Progenitor cell of endocrine pancreas (in vitro differentiated cells): ENCODE measurements around the gene FXYD2. TPM values are rescaled to one million over a fixed set of nuclear protein-coding genes. Genes with fewer than 3 reads are reported as not detected.
"Not testable (repeated sequence)": the region's sequence is repeated elsewhere in the genome, so short reads cannot be mapped to it uniquely, and the experiment has no call there.

Source experiments
- DNase-seq: peaks from one replicate; pipeline ENCODE4 v3.0.0; 2021; ENCODE audit warnings: low spot score; ENCODE audit not compliant: unreplicated experiment
- H3K27ac Mint-ChIP-seq: 2 replicates; pipeline ENCODE4 v1.8.0; 2021; ENCODE audit warnings: mild to moderate bottlenecking, moderate library complexity, mixed read lengths
- H3K27me3 Mint-ChIP-seq: 2 replicates; pipeline ENCODE4 v1.8.0; 2021; ENCODE audit warnings: mixed read lengths
- H3K36me3 Mint-ChIP-seq: 2 replicates; pipeline ENCODE4 v1.8.0; 2022; ENCODE audit warnings: mixed read lengths; ENCODE audit not compliant: insufficient read depth
- H3K4me1 Mint-ChIP-seq: 2 replicates; pipeline ENCODE4 v1.8.0; 2021; ENCODE audit warnings: low read depth, mixed read lengths
- H3K4me3 Mint-ChIP-seq: 2 replicates; pipeline ENCODE4 v1.8.0; 2021; ENCODE audit warnings: low read depth, mild to moderate bottlenecking, moderate library complexity, mixed read lengths
- H3K9me3 Mint-ChIP-seq: 2 replicates; pipeline ENCODE4 v1.8.0; 2021; ENCODE audit warnings: low read depth, mixed read lengths
- total RNA-seq: library from RNA; stranded (reverse); gene quantifications from 2 replicates; pipeline ENCODE4 v1.2.1, GENCODE V29; 2021
- TF ChIP-seq, protein P1 (sequence below): fragments of 200-600 bp; sonication (generic); IDR thresholded peaks from one replicate; pipeline ENCODE4 v1.5.0; 2021; ENCODE audit warnings: antibody characterized with exemption, mild to moderate bottlenecking; ENCODE audit not compliant: unreplicated experiment

Gene FXYD2
- total RNA-seq, 1 donor from 2014 or later: 7.4 TPM

DNA sequence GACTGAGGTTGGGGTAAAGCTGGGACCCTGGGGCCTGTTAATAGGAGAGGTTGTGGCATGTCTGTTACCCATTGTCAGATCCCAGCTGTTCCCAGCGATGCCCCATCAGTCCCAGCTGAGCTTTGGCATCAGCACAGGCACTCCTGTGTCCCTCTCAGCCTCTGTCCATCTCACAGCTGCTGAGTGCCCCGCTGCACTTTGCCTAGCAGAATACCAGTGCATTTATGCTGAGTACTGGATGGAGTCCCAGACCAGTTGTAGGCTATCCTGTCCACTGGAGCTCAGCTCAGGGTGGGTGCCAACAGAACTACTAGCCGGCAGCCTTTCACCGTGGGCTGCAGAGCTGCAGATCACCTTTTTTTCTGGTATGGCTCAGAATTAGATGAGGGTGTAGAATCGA, 42.0 kb upstream of the FXYD2 start:
- no peak overlapping the region for H3K4me3 Mint-ChIP-seq
- H3K27ac Mint-ChIP-seq: no peak overlapping the region
- H3K9me3 Mint-ChIP-seq: no peaks in the 10 kb centered on the region
- DNase-seq: no peak
- H3K27me3 Mint-ChIP-seq: peaks cover 4% of the 10 kb centered on the region
- peaks cover 1% of the 10 kb centered on the region for H3K36me3 Mint-ChIP-seq
- peaks cover 22% of the 10 kb centered on the region for H3K4me1 Mint-ChIP-seq
- TF ChIP-seq, protein P1, sequence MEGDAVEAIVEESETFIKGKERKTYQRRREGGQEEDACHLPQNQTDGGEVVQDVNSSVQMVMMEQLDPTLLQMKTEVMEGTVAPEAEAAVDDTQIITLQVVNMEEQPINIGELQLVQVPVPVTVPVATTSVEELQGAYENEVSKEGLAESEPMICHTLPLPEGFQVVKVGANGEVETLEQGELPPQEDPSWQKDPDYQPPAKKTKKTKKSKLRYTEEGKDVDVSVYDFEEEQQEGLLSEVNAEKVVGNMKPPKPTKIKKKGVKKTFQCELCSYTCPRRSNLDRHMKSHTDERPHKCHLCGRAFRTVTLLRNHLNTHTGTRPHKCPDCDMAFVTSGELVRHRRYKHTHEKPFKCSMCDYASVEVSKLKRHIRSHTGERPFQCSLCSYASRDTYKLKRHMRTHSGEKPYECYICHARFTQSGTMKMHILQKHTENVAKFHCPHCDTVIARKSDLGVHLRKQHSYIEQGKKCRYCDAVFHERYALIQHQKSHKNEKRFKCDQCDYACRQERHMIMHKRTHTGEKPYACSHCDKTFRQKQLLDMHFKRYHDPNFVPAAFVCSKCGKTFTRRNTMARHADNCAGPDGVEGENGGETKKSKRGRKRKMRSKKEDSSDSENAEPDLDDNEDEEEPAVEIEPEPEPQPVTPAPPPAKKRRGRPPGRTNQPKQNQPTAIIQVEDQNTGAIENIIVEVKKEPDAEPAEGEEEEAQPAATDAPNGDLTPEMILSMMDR: no peak

DNA sequence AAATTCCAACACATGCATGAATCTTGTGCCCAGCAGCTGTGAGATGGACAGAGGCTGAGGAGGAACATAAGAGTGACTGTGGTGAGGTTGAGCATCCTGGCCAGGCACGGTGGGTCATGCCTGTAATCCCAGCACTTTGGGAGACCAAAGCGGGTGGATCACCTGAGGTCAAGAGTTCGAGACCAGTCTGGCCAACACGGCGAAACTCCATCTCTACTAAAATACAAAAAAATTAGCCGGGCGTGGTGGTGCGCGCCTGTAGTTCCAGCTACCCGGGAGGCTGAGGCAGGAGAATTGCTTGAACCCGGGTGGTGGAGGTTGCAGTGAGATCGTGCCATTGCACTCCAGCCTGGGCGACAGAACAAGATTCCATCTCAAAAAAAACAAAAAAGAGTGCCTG, 41.0 kb upstream of the FXYD2 start:
- not testable (repeated sequence) for H3K27me3 Mint-ChIP-seq, DNase-seq, H3K4me3 Mint-ChIP-seq, H3K36me3 Mint-ChIP-seq, H3K27ac Mint-ChIP-seq, H3K9me3 Mint-ChIP-seq
- H3K4me1 Mint-ChIP-seq: peaks cover 21% of the 10 kb centered on the region

DNA sequence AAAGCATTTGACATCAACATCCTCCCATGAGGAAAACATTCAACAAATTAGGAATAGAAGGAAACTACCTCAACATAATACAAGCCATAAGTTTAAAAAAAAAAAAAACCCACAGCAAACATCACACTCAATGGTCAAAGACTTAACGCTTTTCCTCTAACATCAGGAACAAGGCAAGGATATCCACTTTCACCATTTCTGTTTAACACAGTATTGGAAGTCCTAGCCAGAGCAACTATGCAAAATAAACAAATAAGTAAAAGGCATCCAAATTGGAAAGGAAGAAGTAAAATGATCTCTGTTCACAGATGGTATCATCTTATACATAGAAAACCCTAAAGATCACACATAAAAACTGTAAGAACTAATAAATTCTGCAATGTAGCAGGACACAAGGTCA, 38.8 kb upstream of the FXYD2 start:
- TF ChIP-seq, protein P1: no peak
- Mint-ChIP-seq H3K4me1 (peaks cover 4% of the 10 kb centered on the region), H3K36me3 (peaks cover 1% of the 10 kb centered on the region), H3K27me3 (peaks cover 4% of the 10 kb centered on the region), H3K27ac (no peak overlapping the region), H3K4me3 (no peak overlapping the region), H3K9me3 (no peaks in the 10 kb centered on the region)
- DNase-seq: no peak

DNA sequence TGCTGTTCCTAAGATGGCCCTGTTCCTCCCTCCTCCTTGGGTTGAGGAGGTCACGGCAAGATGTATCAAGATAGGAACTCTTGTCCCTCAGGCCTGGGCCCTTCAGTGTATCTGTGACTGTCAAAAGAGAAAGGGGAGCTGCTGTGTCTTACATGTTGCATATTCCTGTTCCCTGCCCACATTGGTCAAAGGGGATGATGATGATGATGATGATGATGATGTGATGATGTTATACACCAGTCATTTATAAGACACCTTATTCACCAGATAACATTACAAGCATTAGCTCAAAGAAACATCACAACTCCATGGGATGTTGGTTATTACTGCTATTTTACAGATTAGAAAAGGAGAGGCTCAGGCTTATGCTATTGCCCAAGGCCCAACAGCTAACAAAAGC, 38.2 kb upstream of the FXYD2 start:
- TF ChIP-seq, protein P1: no peak
- DNase-seq: no peak
- Mint-ChIP-seq H3K27me3 (peaks cover 4% of the 10 kb centered on the region), H3K27ac (no peak overlapping the region), H3K9me3 (no peaks in the 10 kb centered on the region), H3K4me1 (peaks cover 4% of the 10 kb centered on the region), H3K4me3 (no peak overlapping the region), H3K36me3 (peaks cover 1% of the 10 kb centered on the region)

DNA sequence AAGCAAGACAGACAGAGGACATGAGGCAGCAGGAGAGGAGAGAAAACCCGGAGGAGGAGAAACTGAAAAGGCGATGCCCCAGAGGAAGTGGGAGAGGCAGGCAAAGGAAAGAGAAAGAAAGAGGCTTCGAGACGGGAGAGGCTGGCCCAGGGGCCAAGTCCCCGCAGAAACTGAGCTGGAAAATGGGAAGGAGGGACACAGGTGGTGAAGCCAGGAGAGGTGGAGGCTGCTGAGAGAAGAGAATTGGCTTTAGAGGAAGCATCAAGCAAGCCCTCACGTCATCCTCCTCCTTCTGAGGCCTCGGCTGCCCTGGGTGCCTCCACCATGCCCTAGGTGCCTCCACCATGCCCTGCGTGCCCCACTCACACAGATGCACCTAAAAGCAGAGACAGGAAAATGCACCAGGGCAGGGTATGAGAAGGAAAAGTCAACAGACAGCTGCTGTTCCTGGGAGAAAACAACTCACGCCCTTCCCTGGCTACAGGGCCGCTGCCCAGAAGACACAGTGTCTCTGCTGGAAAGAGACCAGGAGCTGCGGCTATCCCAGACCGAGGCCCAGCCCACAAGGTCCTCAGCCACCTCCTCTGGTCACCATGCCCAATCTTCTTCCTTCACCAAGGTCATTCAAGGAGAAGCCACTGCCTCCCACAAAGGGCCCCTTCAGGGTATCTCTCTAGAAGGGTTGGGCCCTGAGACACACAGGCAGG, 37.6 kb upstream of the FXYD2 start:
- Mint-ChIP-seq H3K4me3 (no peak overlapping the region), H3K27ac (peak overlapping the region; percentile 26), H3K9me3 (no peaks in the 10 kb centered on the region), H3K36me3 (peaks cover 1% of the 10 kb centered on the region), H3K4me1 (peaks cover 4% of the 10 kb centered on the region), H3K27me3 (no peaks in the 10 kb centered on the region)
- DNase-seq: no peak
- TF ChIP-seq, protein P1: no peak
